ENCODE results near the gene THYN1. TPM values are rescaled to one million over a fixed set of nuclear protein-coding genes. Genes with fewer than 3 reads are reported as not detected.

THYN1 gene
- polyA plus RNA-seq, 2 donors: 22.0 to 26.8 TPM

DNA sequence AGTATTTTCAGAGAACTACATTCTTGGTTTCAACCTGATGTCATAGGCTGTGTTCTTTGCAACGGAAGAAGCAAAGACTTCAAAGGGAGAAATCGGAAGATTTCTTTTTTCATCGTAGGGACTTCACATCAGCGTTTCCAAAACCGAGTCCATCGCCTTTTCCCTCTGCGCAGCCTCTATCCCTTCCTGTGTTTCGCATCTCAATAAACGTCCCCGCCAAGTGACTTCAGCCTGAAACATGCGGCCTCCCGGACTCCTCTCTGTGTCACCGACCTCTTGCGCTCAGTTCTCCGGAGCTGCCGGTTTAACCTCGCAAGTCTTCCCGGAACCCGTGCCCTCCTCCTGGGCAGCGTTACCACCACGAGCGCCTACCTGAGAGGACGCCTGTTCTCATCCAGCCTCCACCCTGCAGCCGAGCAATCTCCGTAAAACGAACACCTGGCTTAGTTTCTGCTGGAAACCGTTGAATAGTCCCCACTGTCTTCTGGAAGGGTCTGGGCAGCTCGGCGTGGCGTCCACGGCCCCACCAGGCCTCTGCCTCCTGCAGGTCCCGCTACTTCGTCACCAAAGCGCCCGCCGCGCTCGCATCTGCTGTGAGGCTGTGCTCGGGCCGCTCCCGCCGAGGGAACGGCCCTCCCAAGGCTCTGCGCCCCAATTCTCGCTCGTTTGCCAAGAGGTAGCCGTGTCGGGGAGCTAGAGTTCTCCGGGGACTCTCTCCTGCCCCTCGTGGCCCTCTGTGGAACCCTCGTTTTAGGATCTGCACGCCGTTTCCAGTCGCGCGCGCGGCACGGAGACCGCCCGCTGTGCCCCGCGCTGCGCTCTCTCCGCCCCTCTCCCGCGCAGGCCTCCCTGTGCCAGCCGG, 22.6 kb upstream of the THYN1 start, which contains the start of gene GLB1L3:
GLB1L3 (plus strand) TSS at position 846 of the 862 bp plus-strand sequence. CDS start 362 bp downstream, outside the sequence.
- H3K36me3 ChIP-seq (ENCODE audit: control insufficient read depth in 2 of 2, insufficient read depth in 2 of 2, low read length in 1 of 2): no peaks in the 10 kb centered on the region
- WGBS, 2 donors: 2% methylated on average over 68 of the region's 68 CpGs
- H3K4me1 ChIP-seq (ENCODE audit: control insufficient read depth in 2 of 2, insufficient read depth in 2 of 2, low read length in 1 of 2): peaks cover 6 to 16% of the 10 kb centered on the region in 2 donors
- peak within 1 kb of the TSS; percentile 32 to 44 for H3K4me3 ChIP-seq (ENCODE audit: low read depth in 1 of 2, low read length in 2 of 2)
- peaks cover 4% of the 10 kb centered on the region in 2 donors for H3K9me3 ChIP-seq (ENCODE audit: control insufficient read depth in 2 of 2, insufficient read depth in 1 of 2, low read depth in 1 of 2, low read length in 1 of 2)
- H3K27me3 ChIP-seq (ENCODE audit: control insufficient read depth in 1 of 2, insufficient read depth in 2 of 2, low read length in 2 of 2): peaks cover 6 to 18% of the 10 kb centered on the region in 2 donors
- no peak within 1 kb of the TSS for H3K27ac ChIP-seq (ENCODE audit: low read depth in 2 of 2, low read length in 1 of 2)

GRCh38 chr11:134275188-134275533, 22.0 kb upstream of the THYN1 start:
- no peaks in the 10 kb centered on the region for H3K36me3 ChIP-seq (ENCODE audit: control insufficient read depth in 2 of 2, insufficient read depth in 2 of 2, low read length in 1 of 2)
- H3K9me3 ChIP-seq (ENCODE audit: control insufficient read depth in 2 of 2, insufficient read depth in 1 of 2, low read depth in 1 of 2, low read length in 1 of 2): peaks cover 4% of the 10 kb centered on the region in 2 donors
- H3K27ac ChIP-seq (ENCODE audit: low read depth in 2 of 2, low read length in 1 of 2): no peak overlapping the region
- peaks cover 6 to 18% of the 10 kb centered on the region in 2 donors for H3K27me3 ChIP-seq (ENCODE audit: control insufficient read depth in 1 of 2, insufficient read depth in 2 of 2, low read length in 2 of 2)
- H3K4me1 ChIP-seq (ENCODE audit: control insufficient read depth in 2 of 2, insufficient read depth in 2 of 2, low read length in 1 of 2): peaks cover 6 to 16% of the 10 kb centered on the region in 2 donors
- 22 to 24% methylated on average over 5 of the region's 5 CpGs for WGBS, 2 donors
- no peak overlapping the region for H3K4me3 ChIP-seq (ENCODE audit: low read depth in 1 of 2, low read length in 2 of 2)

- Histone ChIP-seq H3K4me3 (ENCODE audit: low read depth in 1 of 2, low read length in 2 of 2) (no peak overlapping the region), H3K36me3 (ENCODE audit: control insufficient read depth in 2 of 2, insufficient read depth in 2 of 2, low read length in 1 of 2) (no peaks in the 10 kb centered on the region), H3K27me3 (ENCODE audit: control insufficient read depth in 1 of 2, insufficient read depth in 2 of 2, low read length in 2 of 2) (peaks cover 6 to 18% of the 10 kb centered on the region in 2 donors), H3K9me3 (ENCODE audit: control insufficient read depth in 2 of 2, insufficient read depth in 1 of 2, low read depth in 1 of 2, low read length in 1 of 2) (peaks cover 1 to 2% of the 10 kb centered on the region in 2 donors), H3K27ac (ENCODE audit: low read depth in 2 of 2, low read length in 1 of 2) (no peak overlapping the region), H3K4me1 (ENCODE audit: control insufficient read depth in 2 of 2, insufficient read depth in 2 of 2, low read length in 1 of 2) (peaks cover 6 to 16% of the 10 kb centered on the region in 2 donors)
- 41 to 52% methylated on average over 3 of the region's 3 CpGs for WGBS, 2 donors
These were observed 20.2 kb upstream of the THYN1 start for GRCh38 chr11:134273317-134273712.

- Histone ChIP-seq H3K4me1 (ENCODE audit: control insufficient read depth in 2 of 2, insufficient read depth in 2 of 2, low read length in 1 of 2) (peaks cover 6 to 16% of the 10 kb centered on the region in 2 donors), H3K36me3 (ENCODE audit: control insufficient read depth in 2 of 2, insufficient read depth in 2 of 2, low read length in 1 of 2) (no peaks in the 10 kb centered on the region), H3K9me3 (ENCODE audit: control insufficient read depth in 2 of 2, insufficient read depth in 1 of 2, low read depth in 1 of 2, low read length in 1 of 2) (no peaks in the 10 kb centered on the region), H3K27ac (ENCODE audit: low read depth in 2 of 2, low read length in 1 of 2) (no peak overlapping the region), H3K27me3 (ENCODE audit: control insufficient read depth in 1 of 2, insufficient read depth in 2 of 2, low read length in 2 of 2) (peaks cover 6 to 18% of the 10 kb centered on the region in 2 donors), H3K4me3 (ENCODE audit: low read depth in 1 of 2, low read length in 2 of 2) (no peak overlapping the region)
- WGBS, 2 donors: 41 to 51% methylated on average over 18 of the region's 18 CpGs
These were observed 19.5 kb upstream of the THYN1 start for GRCh38 chr11:134272381-134273316.

- H3K27me3 ChIP-seq (ENCODE audit: control insufficient read depth in 1 of 2, insufficient read depth in 2 of 2, low read length in 2 of 2): peaks cover 4 to 11% of the 10 kb centered on the region in 2 donors
- 92 to 94% methylated on average over 4 of the region's 4 CpGs for WGBS, 2 donors
These were observed 18.8 kb upstream of the THYN1 start for GRCh38 chr11:134271978-134272377.

DNA sequence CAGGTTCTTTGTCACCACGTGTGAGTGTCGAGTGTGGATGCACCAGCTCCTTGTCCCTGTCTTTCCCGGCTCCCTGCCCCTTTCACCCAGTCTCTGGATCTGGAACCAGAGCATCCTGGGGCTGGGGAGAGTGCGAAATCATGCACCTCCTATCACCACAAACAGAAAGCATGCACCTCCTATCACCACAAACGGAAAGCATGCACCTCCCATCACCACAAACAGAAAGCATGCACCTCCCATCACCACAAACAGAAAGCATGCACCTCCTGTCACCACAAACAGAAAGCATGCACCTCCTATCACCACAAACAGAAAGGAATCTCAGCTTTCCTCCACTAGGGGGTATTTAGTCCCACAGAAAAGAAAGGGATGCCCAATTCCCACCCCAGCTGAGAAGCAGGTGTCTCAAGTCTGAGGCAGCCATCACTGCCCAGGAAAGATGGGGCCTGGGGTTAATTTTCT, 17.1 kb upstream of the THYN1 start:
- H3K4me1 ChIP-seq (ENCODE audit: control insufficient read depth in 2 of 2, insufficient read depth in 2 of 2, low read length in 1 of 2): no peaks in the 10 kb centered on the region
- WGBS, 2 donors: 45 to 48% methylated on average over 5 of the region's 5 CpGs
- no peaks in the 10 kb centered on the region for H3K36me3 ChIP-seq (ENCODE audit: control insufficient read depth in 2 of 2, insufficient read depth in 2 of 2, low read length in 1 of 2)
- H3K4me3 ChIP-seq (ENCODE audit: low read depth in 1 of 2, low read length in 2 of 2): no peak overlapping the region
- H3K9me3 ChIP-seq (ENCODE audit: control insufficient read depth in 2 of 2, insufficient read depth in 1 of 2, low read depth in 1 of 2, low read length in 1 of 2): no peaks in the 10 kb centered on the region
- no peaks in the 10 kb centered on the region for H3K27me3 ChIP-seq (ENCODE audit: control insufficient read depth in 1 of 2, insufficient read depth in 2 of 2, low read length in 2 of 2)
- H3K27ac ChIP-seq (ENCODE audit: low read depth in 2 of 2, low read length in 1 of 2): no peak overlapping the region

More at GRCh38 chr11:134271978-134272377, 18.8 kb upstream of the THYN1 start:
- Histone ChIP-seq H3K27ac (ENCODE audit: low read depth in 2 of 2, low read length in 1 of 2) (no peak overlapping the region), H3K9me3 (ENCODE audit: control insufficient read depth in 2 of 2, insufficient read depth in 1 of 2, low read depth in 1 of 2, low read length in 1 of 2) (no peaks in the 10 kb centered on the region), H3K4me3 (ENCODE audit: low read depth in 1 of 2, low read length in 2 of 2) (no peak overlapping the region), H3K36me3 (ENCODE audit: control insufficient read depth in 2 of 2, insufficient read depth in 2 of 2, low read length in 1 of 2) (no peaks in the 10 kb centered on the region), H3K4me1 (ENCODE audit: control insufficient read depth in 2 of 2, insufficient read depth in 2 of 2, low read length in 1 of 2) (peaks cover 6 to 14% of the 10 kb centered on the region in 2 donors)

GRCh38 chr11:134267966-134268365, 14.8 kb upstream of the THYN1 start:
- Histone ChIP-seq H3K27ac (ENCODE audit: low read depth in 2 of 2, low read length in 1 of 2) (no peak overlapping the region), H3K36me3 (ENCODE audit: control insufficient read depth in 2 of 2, insufficient read depth in 2 of 2, low read length in 1 of 2) (peaks cover 3 to 6% of the 10 kb centered on the region in 2 donors), H3K4me3 (ENCODE audit: low read depth in 1 of 2, low read length in 2 of 2) (no peak overlapping the region), H3K27me3 (ENCODE audit: control insufficient read depth in 1 of 2, insufficient read depth in 2 of 2, low read length in 2 of 2) (no peaks in the 10 kb centered on the region), H3K9me3 (ENCODE audit: control insufficient read depth in 2 of 2, insufficient read depth in 1 of 2, low read depth in 1 of 2, low read length in 1 of 2) (no peaks in the 10 kb centered on the region), H3K4me1 (ENCODE audit: control insufficient read depth in 2 of 2, insufficient read depth in 2 of 2, low read length in 1 of 2) (no peaks in the 10 kb centered on the region)
- WGBS, 2 donors: 90 to 91% methylated on average over 11 of the region's 11 CpGs

GRCh38 chr11:134267461-134267860, 14.3 kb upstream of the THYN1 start:
- H3K4me1 ChIP-seq (ENCODE audit: control insufficient read depth in 2 of 2, insufficient read depth in 2 of 2, low read length in 1 of 2): no peaks in the 10 kb centered on the region
- 74 to 82% methylated on average over 5 of the region's 5 CpGs for WGBS, 2 donors
- H3K36me3 ChIP-seq (ENCODE audit: control insufficient read depth in 2 of 2, insufficient read depth in 2 of 2, low read length in 1 of 2): peaks cover 3 to 8% of the 10 kb centered on the region in 2 donors
- H3K4me3 ChIP-seq (ENCODE audit: low read depth in 1 of 2, low read length in 2 of 2): no peak overlapping the region
- no peaks in the 10 kb centered on the region for H3K9me3 ChIP-seq (ENCODE audit: control insufficient read depth in 2 of 2, insufficient read depth in 1 of 2, low read depth in 1 of 2, low read length in 1 of 2)
- H3K27ac ChIP-seq (ENCODE audit: low read depth in 2 of 2, low read length in 1 of 2): no peak overlapping the region
- H3K27me3 ChIP-seq (ENCODE audit: control insufficient read depth in 1 of 2, insufficient read depth in 2 of 2, low read length in 2 of 2): no peaks in the 10 kb centered on the region

GRCh38 chr11:134266841-134267251, 13.7 kb upstream of the THYN1 start:
- Histone ChIP-seq H3K36me3 (ENCODE audit: control insufficient read depth in 2 of 2, insufficient read depth in 2 of 2, low read length in 1 of 2) (peaks cover 5 to 11% of the 10 kb centered on the region in 2 donors), H3K4me1 (ENCODE audit: control insufficient read depth in 2 of 2, insufficient read depth in 2 of 2, low read length in 1 of 2) (no peaks in the 10 kb centered on the region), H3K9me3 (ENCODE audit: control insufficient read depth in 2 of 2, insufficient read depth in 1 of 2, low read depth in 1 of 2, low read length in 1 of 2) (no peaks in the 10 kb centered on the region), H3K4me3 (ENCODE audit: low read depth in 1 of 2, low read length in 2 of 2) (no peak overlapping the region), H3K27ac (ENCODE audit: low read depth in 2 of 2, low read length in 1 of 2) (no peak overlapping the region), H3K27me3 (ENCODE audit: control insufficient read depth in 1 of 2, insufficient read depth in 2 of 2, low read length in 2 of 2) (no peaks in the 10 kb centered on the region)
- 30 to 37% methylated on average over 3 of the region's 3 CpGs for WGBS, 2 donors

All from esophagus (tissue), 2 donors.